ENCODE results near the gene SH3BP2. TPM values are rescaled to one million over a fixed set of nuclear protein-coding genes. Genes with fewer than 3 reads are reported as not detected.
A peak's percentile ranks its signal among the peaks of the same experiment; 100 is the strongest.

Gene SH3BP2
- total and polyA plus RNA-seq, 4 donors, result 6.2 to 75.4 (median 30.8) TPM

DNA sequence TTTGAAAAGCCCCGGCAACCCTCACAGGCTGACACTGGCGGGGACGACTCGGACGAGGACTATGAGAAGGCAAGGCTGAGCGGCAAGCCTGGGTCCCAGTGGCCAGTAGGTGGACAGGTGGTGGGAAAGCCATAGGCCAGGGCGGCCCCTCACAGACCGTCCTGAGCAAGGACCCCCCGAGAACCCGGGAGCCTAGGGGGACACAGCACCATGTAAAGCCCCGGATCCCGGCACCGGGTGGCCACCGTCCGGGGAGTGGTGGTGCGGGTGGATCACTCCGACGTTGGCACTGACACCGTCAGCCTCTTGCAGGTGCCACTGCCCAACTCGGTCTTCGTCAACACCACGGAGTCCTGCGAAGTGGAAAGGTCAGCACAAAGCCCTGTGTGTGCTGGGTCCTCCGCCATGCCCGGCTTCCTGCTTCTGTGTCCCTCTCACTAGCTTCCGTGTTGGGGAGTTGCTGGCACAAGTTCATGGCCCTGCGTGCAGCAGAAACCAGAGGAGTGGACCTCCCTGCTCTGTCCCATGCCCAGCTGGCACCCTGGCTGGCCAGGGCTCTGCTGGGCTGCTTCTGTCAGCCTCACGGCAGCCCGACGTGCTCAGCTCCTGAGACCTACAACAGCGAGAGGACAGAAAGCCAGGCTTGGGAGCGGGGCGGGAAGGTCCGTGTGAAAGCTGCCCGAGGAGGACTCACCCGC, 38.9 kb downstream of the SH3BP2 start:
- Histone ChIP-seq H3K27ac (ENCODE audit: low read depth in 1 of 2, low read length in 2 of 2) (no peak overlapping the region), H3K4me3 (ENCODE audit: low read length in 2 of 2) (no peak overlapping the region), H3K27me3 (ENCODE audit: control insufficient read depth in 1 of 2, insufficient read depth in 2 of 2, low read length in 1 of 2) (no peaks in the 10 kb centered on the region), H3K4me1 (ENCODE audit: control insufficient read depth in 1 of 2, insufficient read depth in 2 of 2, low read length in 2 of 2) (no peaks in the 10 kb centered on the region), H3K9me3 (ENCODE audit: control insufficient read depth, low read length) (no peaks in the 10 kb centered on the region), H3K36me3 (ENCODE audit: control insufficient read depth in 1 of 2, insufficient read depth in 2 of 2, low read length in 1 of 2) (no peaks in the 10 kb centered on the region)
- WGBS, 2 donors, result 93 to 95% methylated on average over 33 to 36 of the region's 36 CpGs
- DNase-seq (peak in 1 of 2 donors; percentile 43), ATAC-seq (ENCODE audit: low FRiP score) (no peak)
- intact Hi-C loops (cut with DNase I), result no loop called here

DNA sequence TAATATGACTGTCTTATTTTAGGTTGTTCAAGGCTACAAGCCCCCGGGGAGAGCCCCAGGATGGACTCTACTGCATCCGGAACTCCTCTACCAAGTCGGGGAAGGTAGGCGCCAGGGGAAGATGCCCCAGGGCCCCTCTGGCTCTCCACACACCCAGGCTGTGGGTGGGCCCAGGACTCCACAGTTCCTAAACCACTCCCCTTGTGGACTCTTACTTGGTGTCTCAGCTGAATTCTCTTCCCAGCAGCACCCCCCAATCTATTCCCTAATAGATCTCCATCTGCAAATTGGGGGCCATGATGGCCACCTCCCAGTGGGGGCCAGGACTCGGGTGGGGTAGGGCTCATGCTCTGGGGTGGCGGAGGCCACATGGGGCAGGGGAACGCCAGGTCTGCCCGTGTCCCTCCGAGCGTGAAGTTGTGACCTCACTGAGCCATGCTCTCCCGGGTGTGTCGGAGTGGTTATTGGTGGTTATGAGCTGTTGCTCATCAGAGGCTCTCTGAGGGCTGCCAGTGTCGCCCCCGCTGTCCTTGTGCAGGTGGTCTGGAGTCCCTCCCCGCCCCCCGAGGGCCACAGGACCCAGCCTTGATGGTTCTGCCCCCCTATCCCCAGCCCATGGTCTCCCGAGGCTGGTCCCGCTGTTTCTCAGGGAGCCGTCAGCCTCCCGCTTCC, 39.6 kb downstream of the SH3BP2 start:
- no peaks in the 10 kb centered on the region for H3K36me3 ChIP-seq (ENCODE audit: control insufficient read depth in 1 of 2, insufficient read depth in 2 of 2, low read length in 1 of 2)
- 94 to 95% methylated on average over 20 of the region's 20 CpGs for WGBS, 2 donors
- DNase-seq (peak in 1 of 2 donors; percentile 42), ATAC-seq (ENCODE audit: low FRiP score) (no peak)
- intact Hi-C loops (cut with DNase I), result no loop called here
- no peak overlapping the region for H3K27ac ChIP-seq (ENCODE audit: low read depth in 1 of 2, low read length in 2 of 2)
- no peaks in the 10 kb centered on the region for H3K9me3 ChIP-seq (ENCODE audit: control insufficient read depth, low read length)
- H3K4me3 ChIP-seq (ENCODE audit: low read length in 2 of 2), result no peak overlapping the region
- H3K27me3 ChIP-seq (ENCODE audit: control insufficient read depth in 1 of 2, insufficient read depth in 2 of 2, low read length in 1 of 2), result no peaks in the 10 kb centered on the region
- no peaks in the 10 kb centered on the region for H3K4me1 ChIP-seq (ENCODE audit: control insufficient read depth in 1 of 2, insufficient read depth in 2 of 2, low read length in 2 of 2)

DNA sequence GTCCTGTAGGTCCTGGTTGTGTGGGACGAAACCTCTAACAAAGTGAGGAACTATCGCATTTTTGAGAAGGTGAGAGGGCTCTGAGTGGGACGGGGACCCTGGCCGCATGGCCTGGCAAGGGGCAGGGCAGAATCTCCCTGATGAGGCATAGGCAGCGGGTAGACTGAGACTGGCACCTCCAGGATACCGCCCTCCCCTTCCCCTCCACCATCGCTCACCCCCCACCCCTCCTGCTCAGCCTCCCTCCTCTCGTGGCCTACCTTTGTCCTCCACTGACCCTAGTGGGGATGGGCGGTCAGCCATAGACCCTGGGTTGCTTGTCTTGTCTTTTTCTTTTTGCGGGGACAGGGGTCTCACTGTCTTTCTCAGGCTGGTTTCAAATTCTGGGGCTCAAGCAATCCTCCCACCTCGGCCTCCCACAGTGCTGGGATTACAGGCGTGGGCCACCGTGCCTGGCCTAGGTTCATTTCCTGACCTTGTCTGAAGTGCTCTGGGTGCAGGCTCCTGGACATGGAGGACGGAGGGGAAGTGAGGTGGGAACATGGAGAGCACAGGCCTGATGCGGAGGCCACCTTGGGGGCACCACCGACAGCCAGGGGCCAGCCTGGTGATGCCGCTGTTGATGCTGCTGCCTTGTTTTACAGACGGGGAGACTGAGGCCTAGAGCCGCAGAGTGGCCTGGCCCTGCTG, 40.2 kb downstream of the SH3BP2 start:
- Histone ChIP-seq H3K36me3 (ENCODE audit: control insufficient read depth in 1 of 2, insufficient read depth in 2 of 2, low read length in 1 of 2) (no peaks in the 10 kb centered on the region), H3K27ac (ENCODE audit: low read depth in 1 of 2, low read length in 2 of 2) (no peak overlapping the region), H3K4me3 (ENCODE audit: low read length in 2 of 2) (no peak overlapping the region), H3K27me3 (ENCODE audit: control insufficient read depth in 1 of 2, insufficient read depth in 2 of 2, low read length in 1 of 2) (no peaks in the 10 kb centered on the region), H3K4me1 (ENCODE audit: control insufficient read depth in 1 of 2, insufficient read depth in 2 of 2, low read length in 2 of 2) (no peaks in the 10 kb centered on the region), H3K9me3 (ENCODE audit: control insufficient read depth, low read length) (no peaks in the 10 kb centered on the region)
- no peak for ATAC-seq (ENCODE audit: low FRiP score)
- intact Hi-C loops (cut with DNase I), result no loop called here
- WGBS, 2 donors, result 91 to 93% methylated on average over 18 to 19 of the region's 19 CpGs
- peak in 1 of 2 donors; percentile 68 for DNase-seq

DNA sequence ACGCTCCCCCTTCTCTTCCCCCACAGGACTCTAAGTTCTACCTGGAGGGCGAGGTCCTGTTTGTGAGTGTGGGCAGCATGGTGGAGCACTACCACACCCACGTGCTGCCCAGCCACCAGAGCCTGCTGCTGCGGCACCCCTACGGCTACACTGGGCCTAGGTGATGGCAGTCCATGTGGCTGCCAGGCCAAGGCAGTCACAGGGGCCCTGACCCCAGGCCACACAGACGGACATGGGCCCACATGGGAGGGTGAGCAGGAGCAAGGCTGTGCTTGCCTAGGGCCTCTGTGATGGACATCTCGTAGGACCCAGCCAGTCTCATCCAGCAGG, 40.8 kb downstream of the SH3BP2 start:
- no peaks in the 10 kb centered on the region for H3K36me3 ChIP-seq (ENCODE audit: control insufficient read depth in 1 of 2, insufficient read depth in 2 of 2, low read length in 1 of 2)
- no peaks in the 10 kb centered on the region for H3K27me3 ChIP-seq (ENCODE audit: control insufficient read depth in 1 of 2, insufficient read depth in 2 of 2, low read length in 1 of 2)
- no peak overlapping the region for H3K27ac ChIP-seq (ENCODE audit: low read depth in 1 of 2, low read length in 2 of 2)
- intact Hi-C loops (cut with DNase I), result no loop called here
- no peak overlapping the region for H3K4me3 ChIP-seq (ENCODE audit: low read length in 2 of 2)
- H3K9me3 ChIP-seq (ENCODE audit: control insufficient read depth, low read length), result no peaks in the 10 kb centered on the region
- ATAC-seq (ENCODE audit: low FRiP score), result no peak
- DNase-seq, result peak in 1 of 2 donors; percentile 61
- 92 to 95% methylated on average over 6 to 7 of the region's 7 CpGs for WGBS, 2 donors
- no peaks in the 10 kb centered on the region for H3K4me1 ChIP-seq (ENCODE audit: control insufficient read depth in 1 of 2, insufficient read depth in 2 of 2, low read length in 2 of 2)

DNA sequence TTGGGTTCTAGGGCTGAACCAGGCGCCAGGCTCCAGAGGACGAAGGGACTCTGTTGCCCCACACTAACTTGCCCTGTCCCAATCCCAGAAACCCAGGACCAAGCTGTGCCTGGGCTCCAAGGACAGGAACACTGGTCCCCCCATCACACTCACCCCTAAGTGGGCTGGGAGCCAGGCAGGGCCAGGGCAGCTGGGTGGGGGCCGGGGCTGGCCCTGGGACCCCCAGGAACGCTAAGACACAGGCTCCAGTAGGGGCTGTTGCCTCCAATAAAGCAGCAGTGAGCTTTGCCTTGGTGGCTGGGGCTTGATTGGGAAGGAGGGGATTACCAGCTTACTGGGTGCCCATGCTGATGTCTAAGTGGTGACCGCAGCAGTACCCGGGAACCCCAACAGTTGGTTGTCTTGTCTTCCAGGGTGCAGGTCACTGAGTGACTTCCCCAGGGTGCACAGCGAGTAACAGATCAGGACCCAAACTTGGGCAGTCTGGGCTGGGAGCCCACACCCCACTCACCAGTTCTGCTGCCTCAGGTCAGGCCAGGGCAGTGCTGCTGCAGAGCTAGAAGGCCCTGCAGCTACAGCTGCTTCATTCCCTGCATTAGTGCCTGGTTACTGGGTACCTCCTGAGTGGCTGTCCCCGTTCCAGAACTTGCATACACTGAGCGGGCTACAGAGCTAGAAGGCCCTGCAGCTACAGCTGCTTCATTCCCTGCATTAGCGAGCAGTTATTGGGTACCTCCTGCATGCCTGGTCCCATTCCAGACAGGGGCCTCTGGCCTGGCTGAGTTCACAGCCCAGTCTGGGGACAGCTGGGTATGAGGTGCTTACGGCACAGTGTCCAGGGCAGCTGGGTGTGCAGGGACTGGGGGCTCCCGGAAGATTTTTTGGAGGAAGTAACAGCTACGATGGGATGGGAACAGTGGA, 41.4 kb downstream of the SH3BP2 start:
- Histone ChIP-seq H3K9me3 (ENCODE audit: control insufficient read depth, low read length) (no peaks in the 10 kb centered on the region), H3K4me1 (ENCODE audit: control insufficient read depth in 1 of 2, insufficient read depth in 2 of 2, low read length in 2 of 2) (no peaks in the 10 kb centered on the region), H3K27me3 (ENCODE audit: control insufficient read depth in 1 of 2, insufficient read depth in 2 of 2, low read length in 1 of 2) (no peaks in the 10 kb centered on the region), H3K27ac (ENCODE audit: low read depth in 1 of 2, low read length in 2 of 2) (no peak overlapping the region), H3K4me3 (ENCODE audit: low read length in 2 of 2) (no peak overlapping the region), H3K36me3 (ENCODE audit: control insufficient read depth in 1 of 2, insufficient read depth in 2 of 2, low read length in 1 of 2) (no peaks in the 10 kb centered on the region)
- no peak for ATAC-seq (ENCODE audit: low FRiP score)
- 86 to 90% methylated on average over 13 of the region's 13 CpGs for WGBS, 2 donors
- intact Hi-C loops (cut with DNase I), result no loop called here
- peak in 1 of 2 donors; percentile 57 for DNase-seq

DNA sequence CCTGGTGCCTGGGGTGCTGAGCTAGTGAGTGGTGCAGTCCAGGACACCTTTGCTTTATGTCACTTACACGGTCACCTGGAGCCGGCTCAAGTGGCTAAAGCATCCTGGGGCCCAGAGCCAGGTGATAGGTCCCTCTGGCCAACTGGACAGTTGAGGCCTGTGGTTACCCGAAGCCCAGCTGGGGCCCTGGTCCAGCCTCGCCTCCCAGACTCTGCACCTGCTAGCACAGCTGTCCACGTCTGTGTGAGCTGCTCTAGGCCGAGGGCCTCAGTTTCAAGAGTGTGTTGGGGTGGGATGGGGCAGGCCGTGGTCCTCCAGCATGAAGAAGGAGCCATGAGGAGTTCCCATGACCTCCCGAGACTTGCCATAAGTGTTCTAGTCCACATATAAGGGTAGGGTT, 43.1 kb downstream of the SH3BP2 start:
- ATAC-seq (ENCODE audit: low FRiP score), result no peak
- intact Hi-C loops (cut with DNase I), result no loop called here
- peak; percentile 46 to 50 for DNase-seq
- no peaks in the 10 kb centered on the region for H3K36me3 ChIP-seq (ENCODE audit: control insufficient read depth in 1 of 2, insufficient read depth in 2 of 2, low read length in 1 of 2)
- 95 to 98% methylated on average over 8 of the region's 8 CpGs for WGBS, 2 donors
- no peak overlapping the region for H3K27ac ChIP-seq (ENCODE audit: low read depth in 1 of 2, low read length in 2 of 2)
- no peaks in the 10 kb centered on the region for H3K9me3 ChIP-seq (ENCODE audit: control insufficient read depth, low read length)
- H3K27me3 ChIP-seq (ENCODE audit: control insufficient read depth in 1 of 2, insufficient read depth in 2 of 2, low read length in 1 of 2), result no peaks in the 10 kb centered on the region
- H3K4me3 ChIP-seq (ENCODE audit: low read length in 2 of 2), result no peak overlapping the region
- H3K4me1 ChIP-seq (ENCODE audit: control insufficient read depth in 1 of 2, insufficient read depth in 2 of 2, low read length in 2 of 2), result no peaks in the 10 kb centered on the region

DNA sequence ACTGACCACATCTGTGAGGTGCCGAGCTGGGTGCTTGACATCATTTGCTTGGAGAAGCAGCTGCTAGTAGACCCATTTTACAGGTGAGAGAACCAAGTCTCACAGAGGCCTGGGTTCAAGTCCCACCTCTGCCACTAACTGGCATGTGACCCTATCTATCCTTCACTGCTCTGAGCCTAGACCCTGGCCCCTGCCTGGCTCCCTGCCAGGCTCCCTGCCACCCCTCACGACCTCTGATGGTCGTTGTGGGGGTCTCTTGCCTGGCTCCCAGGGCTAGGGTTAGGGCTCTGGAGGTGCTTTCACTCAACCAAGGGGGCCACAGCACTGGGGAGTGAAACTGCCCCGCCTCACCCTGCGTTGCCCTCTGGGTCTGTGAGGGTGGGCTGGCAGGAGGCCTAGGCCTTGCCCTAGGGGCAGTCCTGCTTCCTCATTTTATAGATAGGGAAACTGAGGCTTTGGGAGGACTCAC, 43.5 kb downstream of the SH3BP2 start:
- no peaks in the 10 kb centered on the region for H3K36me3 ChIP-seq (ENCODE audit: control insufficient read depth in 1 of 2, insufficient read depth in 2 of 2, low read length in 1 of 2)
- intact Hi-C loops (cut with DNase I), result no loop called here
- no peak overlapping the region for H3K4me3 ChIP-seq (ENCODE audit: low read length in 2 of 2)
- DNase-seq (peak in 1 of 2 donors; percentile 61), ATAC-seq (ENCODE audit: low FRiP score) (no peak)
- WGBS, 2 donors, result 80 to 86% methylated on average over 5 of the region's 5 CpGs
- no peaks in the 10 kb centered on the region for H3K4me1 ChIP-seq (ENCODE audit: control insufficient read depth in 1 of 2, insufficient read depth in 2 of 2, low read length in 2 of 2)
- no peak overlapping the region for H3K27ac ChIP-seq (ENCODE audit: low read depth in 1 of 2, low read length in 2 of 2)
- H3K9me3 ChIP-seq (ENCODE audit: control insufficient read depth, low read length), result no peaks in the 10 kb centered on the region
- H3K27me3 ChIP-seq (ENCODE audit: control insufficient read depth in 1 of 2, insufficient read depth in 2 of 2, low read length in 1 of 2), result no peaks in the 10 kb centered on the region

DNA sequence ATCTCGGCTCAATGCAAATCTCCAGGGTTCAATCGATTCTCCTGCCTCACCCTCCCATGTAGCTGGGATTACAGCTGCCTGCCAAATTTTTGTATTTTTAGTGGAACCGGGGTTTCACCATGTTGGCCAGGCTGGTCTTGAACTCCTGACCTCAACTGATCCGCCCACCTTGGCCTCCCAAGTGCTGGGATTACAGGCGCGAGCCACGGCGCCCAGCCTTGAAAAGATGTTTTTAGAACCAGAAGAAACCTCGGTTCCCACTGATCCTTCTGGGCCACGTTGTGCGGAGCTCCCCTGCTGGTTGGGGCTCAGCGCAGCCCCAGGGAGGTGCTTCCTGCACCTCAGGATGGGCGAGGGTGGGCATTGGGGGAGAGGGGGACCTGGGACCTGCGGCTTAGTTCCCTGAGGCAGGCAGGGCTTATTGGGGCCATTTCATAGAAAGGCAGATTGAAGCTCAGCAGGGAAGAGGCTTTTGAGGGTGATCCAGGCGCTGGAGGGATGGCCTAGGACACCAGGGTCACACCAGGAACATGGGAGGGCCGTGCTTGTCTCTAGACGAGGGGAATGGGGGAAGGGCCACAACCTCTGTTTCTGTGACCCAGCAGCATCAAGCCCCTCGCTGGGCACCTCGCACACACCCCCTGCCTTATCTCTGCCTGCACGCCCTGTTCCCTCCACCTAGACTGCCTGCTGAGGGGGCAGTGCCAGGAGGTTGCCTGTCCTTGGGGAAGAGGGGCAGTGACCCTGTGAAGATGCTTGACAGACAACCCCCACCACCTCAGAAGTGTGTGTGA, 44.4 kb downstream of the SH3BP2 start:
- intact Hi-C loops (cut with DNase I), result no loop called here
- 40 to 48% methylated on average over 20 of the region's 20 CpGs for WGBS, 2 donors
- H3K9me3 ChIP-seq (ENCODE audit: control insufficient read depth, low read length), result no peaks in the 10 kb centered on the region
- H3K4me3 ChIP-seq (ENCODE audit: low read length in 2 of 2), result no peak overlapping the region
- ATAC-seq (ENCODE audit: low FRiP score), result peak; percentile 29
- no peaks in the 10 kb centered on the region for H3K4me1 ChIP-seq (ENCODE audit: control insufficient read depth in 1 of 2, insufficient read depth in 2 of 2, low read length in 2 of 2)
- DNase-seq, result peak; percentile 59 to 72
- no peaks in the 10 kb centered on the region for H3K27me3 ChIP-seq (ENCODE audit: control insufficient read depth in 1 of 2, insufficient read depth in 2 of 2, low read length in 1 of 2)
- no peaks in the 10 kb centered on the region for H3K36me3 ChIP-seq (ENCODE audit: control insufficient read depth in 1 of 2, insufficient read depth in 2 of 2, low read length in 1 of 2)
- peak overlapping the region in 1 of 2 donors; percentile 39 for H3K27ac ChIP-seq (ENCODE audit: low read depth in 1 of 2, low read length in 2 of 2)

Data from aorta (tissue), 5 donors.